Measurements from ENCODE around the gene EGLN2. TPM values are rescaled to one million over a fixed set of nuclear protein-coding genes. Genes with fewer than 3 reads are reported as not detected.
"Not testable (repeated sequence)": the region's sequence is repeated elsewhere in the genome, so short reads cannot be mapped to it uniquely, and the experiment has no call there.

EGLN2 gene
- total RNA-seq, 1 donor from 2014 or later: 37.1 TPM

DNA sequence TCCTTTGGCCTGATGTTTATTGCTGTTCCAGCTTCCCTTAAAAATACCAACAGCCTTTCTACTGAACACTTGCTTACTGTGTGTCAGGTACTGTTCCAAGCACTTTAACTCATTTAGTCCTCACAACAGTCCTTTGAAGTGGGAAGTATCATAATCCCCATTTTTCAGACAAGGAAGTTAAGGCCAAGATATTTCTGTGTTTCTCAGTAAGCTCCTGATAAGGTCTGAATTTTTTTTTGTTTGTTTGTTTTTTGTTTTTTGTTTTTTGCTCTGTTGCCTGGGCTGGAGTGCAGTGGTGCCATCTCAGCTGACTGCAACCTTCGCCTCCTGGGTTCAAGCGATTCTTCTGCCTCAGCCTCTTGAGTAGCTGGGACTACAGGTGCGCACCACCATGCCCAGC is 40.5 kb upstream of the EGLN2 start:
- Histone ChIP-seq H3K27me3 (ENCODE audit: control insufficient read depth in 3 of 3, insufficient read depth in 3 of 3, low read length in 3 of 3) (no peaks in the 10 kb centered on the region), H3K9ac (ENCODE audit: low read depth in 1 of 3, low read length in 3 of 3) (no peak overlapping the region), H3K4me3 (ENCODE audit: low read length in 3 of 3) (no peak overlapping the region), H3K36me3 (ENCODE audit: control insufficient read depth in 3 of 3, insufficient read depth in 3 of 3, low read length in 3 of 3) (peaks cover 49 to 70% (median 53%) of the 10 kb centered on the region in 3 donors), H3K4me1 (ENCODE audit: control insufficient read depth in 3 of 3, insufficient read depth in 3 of 3, low read length in 3 of 3) (peaks cover 4 to 11% (median 7%) of the 10 kb centered on the region in 3 donors), H3K27ac (ENCODE audit: low read depth, low read length) (no peak overlapping the region), H3K9me3 (ENCODE audit: control insufficient read depth in 3 of 3, low read length in 3 of 3) (no peaks in the 10 kb centered on the region)

DNA sequence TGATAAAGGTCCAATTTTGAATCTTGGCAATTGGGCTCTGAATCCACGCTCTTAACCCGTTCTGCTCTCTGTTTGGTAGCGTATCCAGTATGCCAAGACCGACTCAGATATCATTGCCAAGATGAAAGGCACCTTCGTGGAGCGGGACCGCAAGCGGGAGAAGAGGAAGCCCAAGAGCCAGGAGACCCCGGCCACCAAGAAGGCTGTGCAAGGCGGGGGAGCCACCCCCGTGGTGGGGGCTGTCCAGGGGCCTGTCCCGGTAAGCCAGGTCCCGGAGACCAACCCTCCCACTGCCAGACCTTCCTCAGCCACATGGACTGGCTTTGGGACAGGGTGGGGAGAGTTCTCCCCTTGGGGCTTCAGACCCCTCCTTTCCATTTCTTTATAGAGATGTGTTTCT is 39.6 kb upstream of the EGLN2 start:
- Histone ChIP-seq H3K27ac (ENCODE audit: low read depth, low read length) (no peak overlapping the region), H3K9me3 (ENCODE audit: control insufficient read depth in 3 of 3, low read length in 3 of 3) (no peaks in the 10 kb centered on the region), H3K4me1 (ENCODE audit: control insufficient read depth in 3 of 3, insufficient read depth in 3 of 3, low read length in 3 of 3) (peaks cover 3 to 7% (median 5%) of the 10 kb centered on the region in 3 donors), H3K36me3 (ENCODE audit: control insufficient read depth in 3 of 3, insufficient read depth in 3 of 3, low read length in 3 of 3) (peaks cover 58 to 78% (median 62%) of the 10 kb centered on the region in 3 donors), H3K27me3 (ENCODE audit: control insufficient read depth in 3 of 3, insufficient read depth in 3 of 3, low read length in 3 of 3) (no peaks in the 10 kb centered on the region), H3K9ac (ENCODE audit: low read depth in 1 of 3, low read length in 3 of 3) (no peak overlapping the region), H3K4me3 (ENCODE audit: low read length in 3 of 3) (no peak overlapping the region)

DNA sequence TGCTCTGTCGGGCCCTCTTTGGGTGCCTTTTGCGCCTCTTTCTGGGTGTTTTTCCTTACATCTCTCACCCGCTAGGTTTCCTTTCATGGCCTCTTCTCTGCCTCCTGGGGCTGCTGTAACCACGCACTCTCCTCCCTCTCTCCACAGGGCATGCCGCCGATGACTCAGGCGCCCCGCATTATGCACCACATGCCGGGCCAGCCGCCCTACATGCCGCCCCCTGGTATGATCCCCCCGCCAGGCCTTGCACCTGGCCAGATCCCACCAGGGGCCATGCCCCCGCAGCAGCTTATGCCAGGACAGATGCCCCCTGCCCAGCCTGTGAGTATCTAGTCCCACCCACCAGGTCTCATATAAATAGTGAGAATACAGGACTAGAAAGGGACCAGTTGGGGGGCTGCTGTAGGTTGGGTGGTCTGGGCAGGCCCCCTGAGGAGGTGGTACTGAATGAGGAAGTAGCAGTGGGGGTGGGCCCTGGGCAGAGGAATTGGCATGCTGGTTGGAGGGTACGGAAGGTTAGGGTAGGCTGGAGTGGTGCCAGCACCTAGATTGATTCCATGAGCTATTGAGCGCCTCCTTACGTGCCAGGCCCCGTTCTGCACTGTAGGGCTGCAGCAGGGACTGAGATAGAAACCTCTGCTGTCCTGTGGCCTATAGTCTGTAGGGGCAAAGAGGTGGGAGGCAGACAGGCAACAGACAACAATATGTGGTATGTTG is 36.1 kb upstream of the EGLN2 start:
- Histone ChIP-seq H3K4me1 (ENCODE audit: control insufficient read depth in 3 of 3, insufficient read depth in 3 of 3, low read length in 3 of 3) (no peaks in the 10 kb centered on the region), H3K9ac (ENCODE audit: low read depth in 1 of 3, low read length in 3 of 3) (no peak overlapping the region), H3K9me3 (ENCODE audit: control insufficient read depth in 3 of 3, low read length in 3 of 3) (no peaks in the 10 kb centered on the region), H3K4me3 (ENCODE audit: low read length in 3 of 3) (no peak overlapping the region), H3K27me3 (ENCODE audit: control insufficient read depth in 3 of 3, insufficient read depth in 3 of 3, low read length in 3 of 3) (no peaks in the 10 kb centered on the region), H3K36me3 (ENCODE audit: control insufficient read depth in 3 of 3, insufficient read depth in 3 of 3, low read length in 3 of 3) (peaks cover 64 to 74% (median 71%) of the 10 kb centered on the region in 3 donors), H3K27ac (ENCODE audit: low read depth, low read length) (no peak overlapping the region)

DNA sequence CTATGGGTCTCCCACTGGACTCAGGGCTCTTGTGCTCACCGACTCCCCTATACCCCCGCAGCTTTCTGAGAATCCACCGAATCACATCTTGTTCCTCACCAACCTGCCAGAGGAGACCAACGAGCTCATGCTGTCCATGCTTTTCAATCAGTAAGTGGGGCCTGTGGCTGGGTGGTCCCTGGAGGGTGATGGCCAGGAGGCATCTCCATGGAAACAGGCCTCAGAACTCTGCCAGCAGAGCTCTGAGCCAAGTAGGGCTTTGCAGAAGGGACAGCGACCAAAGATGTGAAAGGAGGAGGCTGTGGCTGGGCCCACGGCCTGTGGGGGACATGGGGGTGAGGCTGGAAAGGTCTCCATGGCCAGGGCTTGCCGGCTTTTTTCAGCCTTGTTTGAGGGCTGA is 35.5 kb upstream of the EGLN2 start:
- Histone ChIP-seq H3K36me3 (ENCODE audit: control insufficient read depth in 3 of 3, insufficient read depth in 3 of 3, low read length in 3 of 3) (peaks cover 61 to 69% (median 65%) of the 10 kb centered on the region in 3 donors), H3K4me3 (ENCODE audit: low read length in 3 of 3) (no peak overlapping the region), H3K4me1 (ENCODE audit: control insufficient read depth in 3 of 3, insufficient read depth in 3 of 3, low read length in 3 of 3) (no peaks in the 10 kb centered on the region), H3K27ac (ENCODE audit: low read depth, low read length) (no peak overlapping the region), H3K9me3 (ENCODE audit: control insufficient read depth in 3 of 3, low read length in 3 of 3) (no peaks in the 10 kb centered on the region), H3K9ac (ENCODE audit: low read depth in 1 of 3, low read length in 3 of 3) (peak overlapping the region in 1 of 3 donors; percentile 8), H3K27me3 (ENCODE audit: control insufficient read depth in 3 of 3, insufficient read depth in 3 of 3, low read length in 3 of 3) (no peaks in the 10 kb centered on the region)

DNA sequence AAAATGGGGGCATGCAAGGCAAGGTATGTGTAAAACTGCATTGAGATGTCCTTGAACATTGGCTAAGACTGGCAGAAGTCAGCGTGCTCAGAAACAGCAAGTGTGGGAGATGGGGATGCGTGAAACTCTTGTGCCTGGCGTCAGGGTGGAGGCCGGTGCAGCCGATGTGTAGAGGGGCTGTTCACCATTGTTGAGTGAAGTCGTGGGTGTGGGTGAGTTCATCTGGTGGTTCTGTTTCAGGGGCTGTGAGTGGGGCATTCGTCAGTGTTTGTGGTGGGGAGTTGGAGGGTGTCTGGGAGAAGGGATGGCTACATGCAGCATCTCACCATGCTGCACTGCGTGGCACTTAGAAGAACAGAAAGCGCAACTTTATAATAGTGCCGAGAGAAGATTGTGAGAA is 35.0 kb upstream of the EGLN2 start:
- H3K4me1 ChIP-seq (ENCODE audit: control insufficient read depth in 3 of 3, insufficient read depth in 3 of 3, low read length in 3 of 3): no peaks in the 10 kb centered on the region
- no peaks in the 10 kb centered on the region for H3K27me3 ChIP-seq (ENCODE audit: control insufficient read depth in 3 of 3, insufficient read depth in 3 of 3, low read length in 3 of 3)
- H3K4me3 ChIP-seq (ENCODE audit: low read length in 3 of 3): no peak overlapping the region
- no peak overlapping the region for H3K27ac ChIP-seq (ENCODE audit: low read depth, low read length)
- peaks cover 59 to 67% (median 64%) of the 10 kb centered on the region in 3 donors for H3K36me3 ChIP-seq (ENCODE audit: control insufficient read depth in 3 of 3, insufficient read depth in 3 of 3, low read length in 3 of 3)
- H3K9ac ChIP-seq (ENCODE audit: low read depth in 1 of 3, low read length in 3 of 3): no peak overlapping the region
- no peaks in the 10 kb centered on the region for H3K9me3 ChIP-seq (ENCODE audit: control insufficient read depth in 3 of 3, low read length in 3 of 3)

DNA sequence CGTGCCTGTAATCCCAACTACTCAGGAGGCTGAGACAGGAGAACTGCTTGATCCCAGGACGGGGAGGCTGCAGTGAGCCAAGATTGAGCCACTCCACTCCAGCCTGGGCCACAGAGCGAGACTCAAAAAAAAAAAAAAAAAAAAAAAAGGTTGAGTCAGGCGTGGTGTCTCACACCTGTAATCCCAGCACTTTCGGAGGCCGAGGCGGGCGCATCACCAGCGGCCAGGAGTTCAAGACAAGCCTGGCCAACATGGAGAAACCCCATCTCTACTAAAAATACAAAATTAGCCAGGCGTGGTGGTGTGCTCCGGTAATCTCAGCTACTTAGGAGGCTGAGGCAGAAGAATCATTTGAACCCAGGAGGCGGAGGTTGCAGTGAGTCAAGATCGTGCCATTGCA is 32.6 kb upstream of the EGLN2 start:
- H3K9me3 ChIP-seq (ENCODE audit: control insufficient read depth in 3 of 3, low read length in 3 of 3); H3K27ac ChIP-seq (ENCODE audit: low read depth, low read length); H3K4me1 ChIP-seq (ENCODE audit: control insufficient read depth in 3 of 3, insufficient read depth in 3 of 3, low read length in 3 of 3); H3K4me3 ChIP-seq (ENCODE audit: low read length in 3 of 3); H3K27me3 ChIP-seq (ENCODE audit: control insufficient read depth in 3 of 3, insufficient read depth in 3 of 3, low read length in 3 of 3); H3K9ac ChIP-seq (ENCODE audit: low read depth in 1 of 3, low read length in 3 of 3): not testable (repeated sequence)
- H3K36me3 ChIP-seq (ENCODE audit: control insufficient read depth in 3 of 3, insufficient read depth in 3 of 3, low read length in 3 of 3): peaks cover 41 to 46% (median 44%) of the 10 kb centered on the region in 3 donors

DNA sequence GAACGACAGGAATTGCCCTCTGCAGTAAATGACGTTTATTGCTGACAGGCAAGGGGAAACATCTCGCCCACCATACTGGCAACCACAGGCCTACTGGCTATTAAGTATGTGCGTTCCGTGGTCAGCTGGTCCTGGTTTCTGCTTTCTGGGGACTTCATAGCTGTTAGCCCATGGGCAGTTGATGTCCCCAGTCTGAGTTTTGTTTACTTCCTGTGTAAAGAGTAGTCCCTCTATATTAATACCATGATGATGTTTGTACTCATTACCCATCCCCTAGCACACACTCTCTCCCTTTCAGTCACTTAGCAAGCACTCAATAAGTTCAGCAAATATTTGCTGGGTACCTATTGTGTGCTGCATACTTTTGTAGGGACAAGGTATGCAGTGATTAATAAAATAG is 30.1 kb upstream of the EGLN2 start:
- Histone ChIP-seq H3K9me3 (ENCODE audit: control insufficient read depth in 3 of 3, low read length in 3 of 3) (no peaks in the 10 kb centered on the region), H3K36me3 (ENCODE audit: control insufficient read depth in 3 of 3, insufficient read depth in 3 of 3, low read length in 3 of 3) (peaks cover 21 to 23% (median 21%) of the 10 kb centered on the region in 3 donors), H3K4me1 (ENCODE audit: control insufficient read depth in 3 of 3, insufficient read depth in 3 of 3, low read length in 3 of 3) (no peaks in the 10 kb centered on the region), H3K4me3 (ENCODE audit: low read length in 3 of 3) (no peak overlapping the region), H3K9ac (ENCODE audit: low read depth in 1 of 3, low read length in 3 of 3) (no peak overlapping the region), H3K27me3 (ENCODE audit: control insufficient read depth in 3 of 3, insufficient read depth in 3 of 3, low read length in 3 of 3) (no peaks in the 10 kb centered on the region), H3K27ac (ENCODE audit: low read depth, low read length) (no peak overlapping the region)

DNA sequence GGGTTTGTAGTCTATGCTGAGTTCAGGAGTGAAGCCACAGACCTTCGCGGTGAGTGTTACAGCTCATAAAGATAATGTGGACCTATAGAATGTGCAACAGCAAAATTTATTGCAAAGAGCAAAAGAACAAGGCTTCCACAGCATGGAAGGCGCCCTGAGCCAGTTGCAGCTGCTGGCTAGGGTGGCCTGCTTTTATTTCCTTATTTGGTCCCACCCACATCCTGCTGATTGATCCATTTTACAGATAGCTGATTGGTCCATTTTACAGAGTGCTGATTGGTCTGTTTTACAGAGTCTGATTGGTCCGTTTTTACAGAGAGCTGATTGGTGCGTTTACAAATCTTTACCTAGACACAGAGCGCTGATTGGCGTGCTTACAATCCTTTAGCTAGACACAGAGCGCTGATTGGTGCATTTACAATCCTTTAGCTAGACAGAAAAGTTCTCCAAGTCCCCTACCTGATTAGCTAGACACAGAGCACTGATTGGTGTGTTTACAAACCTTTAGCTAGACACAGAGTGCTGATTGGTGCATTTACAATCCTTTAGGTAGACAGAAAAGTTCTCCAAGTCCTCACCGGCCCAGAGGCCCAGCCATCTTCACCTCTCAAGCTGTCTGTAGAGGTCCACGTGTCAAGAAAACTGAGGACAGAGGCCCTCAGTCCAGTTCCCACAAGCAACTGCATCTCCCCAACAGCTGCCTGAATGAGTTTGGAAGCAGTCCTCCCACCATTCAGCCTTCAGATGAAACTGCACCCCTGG is 27.7 kb upstream of the EGLN2 start:
- not testable (repeated sequence) for H3K4me3 ChIP-seq (ENCODE audit: low read length in 3 of 3); H3K27me3 ChIP-seq (ENCODE audit: control insufficient read depth in 3 of 3, insufficient read depth in 3 of 3, low read length in 3 of 3); H3K4me1 ChIP-seq (ENCODE audit: control insufficient read depth in 3 of 3, insufficient read depth in 3 of 3, low read length in 3 of 3); H3K9ac ChIP-seq (ENCODE audit: low read depth in 1 of 3, low read length in 3 of 3); H3K9me3 ChIP-seq (ENCODE audit: control insufficient read depth in 3 of 3, low read length in 3 of 3); H3K27ac ChIP-seq (ENCODE audit: low read depth, low read length); H3K36me3 ChIP-seq (ENCODE audit: control insufficient read depth in 3 of 3, insufficient read depth in 3 of 3, low read length in 3 of 3)

DNA sequence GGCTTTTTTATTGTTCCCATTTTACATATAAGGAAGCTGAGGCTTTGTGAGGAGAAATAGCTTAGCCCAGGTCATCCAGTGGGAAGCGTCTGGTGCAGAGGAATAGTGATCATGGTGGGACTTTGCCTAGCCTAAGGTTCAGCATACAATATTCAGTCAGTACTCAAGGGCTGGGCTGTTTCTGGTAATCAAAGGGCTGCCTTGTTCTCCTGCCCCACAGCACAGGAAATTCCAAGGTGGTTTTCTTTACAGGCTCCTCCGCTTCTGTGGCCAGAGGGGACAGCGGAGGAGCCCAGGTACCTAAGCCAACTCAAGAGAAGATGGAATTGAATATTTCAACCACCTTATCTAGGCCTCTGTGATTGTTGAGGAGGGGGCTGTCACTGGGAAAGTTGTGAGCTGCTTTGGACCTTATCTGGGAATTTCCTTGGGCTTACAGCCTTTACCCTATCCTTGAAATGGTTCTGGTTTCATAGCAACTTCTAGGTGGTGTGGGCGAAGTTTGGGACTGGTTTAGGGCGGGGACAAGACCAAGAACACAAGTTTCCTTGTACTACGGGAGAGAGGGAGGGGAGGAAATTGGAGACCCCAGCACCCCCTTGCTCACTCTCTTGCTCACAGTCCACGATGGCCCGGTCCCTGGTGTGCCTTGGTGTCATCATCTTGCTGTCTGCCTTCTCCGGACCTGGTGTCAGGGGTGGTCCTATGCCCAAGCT is 23.9 kb upstream of the EGLN2 start, which contains the start of gene MIA:
Gene MIA, plus strand, starts transcription at position 606 of the 716 bp plus-strand sequence. Its CDS starts 22 bp downstream, at position 628.
- H3K9ac ChIP-seq (ENCODE audit: low read depth in 1 of 3, low read length in 3 of 3): no peak within 1 kb of the TSS
- H3K36me3 ChIP-seq (ENCODE audit: control insufficient read depth in 3 of 3, insufficient read depth in 3 of 3, low read length in 3 of 3): no peaks in the 10 kb centered on the region
- H3K27me3 ChIP-seq (ENCODE audit: control insufficient read depth in 3 of 3, insufficient read depth in 3 of 3, low read length in 3 of 3): no peaks in the 10 kb centered on the region
- H3K4me3 ChIP-seq (ENCODE audit: low read length in 3 of 3): no peak within 1 kb of the TSS
- H3K4me1 ChIP-seq (ENCODE audit: control insufficient read depth in 3 of 3, insufficient read depth in 3 of 3, low read length in 3 of 3): peaks cover 12 to 16% (median 14%) of the 10 kb centered on the region in 3 donors
- H3K9me3 ChIP-seq (ENCODE audit: control insufficient read depth in 3 of 3, low read length in 3 of 3): no peaks in the 10 kb centered on the region
- no peak within 1 kb of the TSS for H3K27ac ChIP-seq (ENCODE audit: low read depth, low read length)

DNA sequence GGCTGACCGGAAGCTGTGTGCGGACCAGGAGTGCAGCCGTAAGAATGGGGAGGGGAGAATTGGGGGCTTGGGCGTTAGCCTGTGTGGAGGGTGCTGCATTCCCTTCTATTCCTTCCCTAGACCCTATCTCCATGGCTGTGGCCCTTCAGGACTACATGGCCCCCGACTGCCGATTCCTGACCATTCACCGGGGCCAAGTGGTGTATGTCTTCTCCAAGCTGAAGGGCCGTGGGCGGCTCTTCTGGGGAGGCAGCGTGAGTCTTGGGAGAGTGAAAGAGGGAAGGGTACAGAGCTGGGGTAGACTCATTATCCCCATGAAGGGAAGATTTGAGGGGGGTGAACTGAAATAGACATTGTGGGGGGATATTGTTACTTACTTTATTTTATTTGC is 23.4 kb upstream of the EGLN2 start:
- Histone ChIP-seq H3K27me3 (ENCODE audit: control insufficient read depth in 3 of 3, insufficient read depth in 3 of 3, low read length in 3 of 3) (no peaks in the 10 kb centered on the region), H3K9me3 (ENCODE audit: control insufficient read depth in 3 of 3, low read length in 3 of 3) (no peaks in the 10 kb centered on the region), H3K4me3 (ENCODE audit: low read length in 3 of 3) (no peak overlapping the region), H3K36me3 (ENCODE audit: control insufficient read depth in 3 of 3, insufficient read depth in 3 of 3, low read length in 3 of 3) (no peaks in the 10 kb centered on the region), H3K4me1 (ENCODE audit: control insufficient read depth in 3 of 3, insufficient read depth in 3 of 3, low read length in 3 of 3) (peaks cover 12 to 16% (median 14%) of the 10 kb centered on the region in 3 donors), H3K9ac (ENCODE audit: low read depth in 1 of 3, low read length in 3 of 3) (no peak overlapping the region), H3K27ac (ENCODE audit: low read depth, low read length) (no peak overlapping the region)

Measured in skeletal muscle tissue (tissue), 4 donors.